GM21360 (cell line): ENCODE results near the gene CA12.

Source experiments
- ATAC-seq: cut with Tn5 transposase; IDR thresholded peaks from one replicate; pipeline ENCODE4 v1.9.1; 2021; ENCODE audit warnings: mild to moderate bottlenecking, moderate library complexity; ENCODE audit not compliant: unreplicated experiment

CA12 gene

GRCh38 chr15:63379492-63380150, 2.0 kb downstream of the CA12 start:
- ATAC-seq = no peak

DNA sequence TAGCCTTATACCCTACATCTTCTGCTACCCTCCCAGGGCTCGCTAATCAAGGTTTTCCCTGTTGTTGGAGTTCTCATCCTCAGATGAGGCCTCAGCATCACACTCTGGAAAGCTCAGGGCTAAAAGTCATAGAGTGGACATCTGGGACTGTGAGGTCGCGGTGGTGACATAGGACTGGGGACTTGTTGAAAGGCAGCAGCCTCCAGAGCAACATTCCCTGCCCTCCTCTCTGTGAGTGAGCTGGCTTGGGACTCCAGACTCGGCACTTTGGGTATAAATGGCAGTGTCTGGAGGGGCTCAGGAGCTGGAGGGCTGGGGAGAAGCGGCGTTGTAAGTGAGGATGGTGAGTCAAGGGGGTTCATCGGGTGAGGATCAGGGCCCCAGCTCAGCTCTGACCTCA, 2.7 kb downstream of the CA12 start:
- ATAC-seq = no peak

DNA sequence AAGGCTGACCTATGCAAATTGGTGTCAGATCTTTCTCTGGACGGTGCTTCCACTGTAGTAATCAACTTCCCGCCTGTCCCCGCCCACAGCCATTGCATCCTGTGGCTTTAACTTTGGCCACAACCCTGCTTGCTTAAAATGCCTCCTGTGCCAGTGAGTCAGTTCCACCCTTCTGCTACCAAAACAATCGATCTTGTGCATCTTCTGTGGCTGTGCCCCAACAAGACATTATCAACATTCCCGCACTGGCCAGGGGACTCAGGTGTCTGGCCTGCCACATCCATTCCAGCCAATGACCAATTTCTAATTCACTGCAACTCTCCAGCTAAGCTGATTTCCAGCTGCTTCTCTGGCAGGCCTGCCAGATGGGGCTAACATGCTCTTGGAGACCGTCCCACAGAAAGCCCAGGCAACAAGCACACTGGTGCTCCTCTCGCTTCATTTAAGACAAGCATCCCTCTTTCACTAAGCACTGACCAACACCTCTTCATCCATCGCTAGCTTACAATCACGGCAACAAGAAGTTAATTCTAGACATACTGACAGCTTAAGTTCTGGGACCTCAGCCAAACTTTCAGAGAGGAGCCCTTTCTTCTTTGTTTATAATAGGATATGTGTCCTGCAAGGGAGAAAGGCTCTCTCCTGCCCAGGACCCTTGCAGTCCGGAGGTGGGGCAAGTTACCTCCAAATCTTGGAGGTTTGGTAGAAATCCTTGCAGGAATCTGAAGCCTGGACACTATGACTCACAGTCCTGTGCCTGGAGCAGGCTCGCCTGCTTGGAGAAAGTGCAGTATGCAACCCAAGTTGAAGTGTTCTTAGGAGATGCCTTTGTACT, 6.7 kb downstream of the CA12 start:
- no peak for ATAC-seq

- ATAC-seq = no peak
Measured at GRCh38 chr15:63373866-63374548, 7.6 kb downstream of the CA12 start.

GRCh38 chr15:63373330-63373729, 8.3 kb downstream of the CA12 start:
- no peak for ATAC-seq

- ATAC-seq = no peak
Measured at GRCh38 chr15:63372753-63373152, 8.9 kb downstream of the CA12 start.

DNA sequence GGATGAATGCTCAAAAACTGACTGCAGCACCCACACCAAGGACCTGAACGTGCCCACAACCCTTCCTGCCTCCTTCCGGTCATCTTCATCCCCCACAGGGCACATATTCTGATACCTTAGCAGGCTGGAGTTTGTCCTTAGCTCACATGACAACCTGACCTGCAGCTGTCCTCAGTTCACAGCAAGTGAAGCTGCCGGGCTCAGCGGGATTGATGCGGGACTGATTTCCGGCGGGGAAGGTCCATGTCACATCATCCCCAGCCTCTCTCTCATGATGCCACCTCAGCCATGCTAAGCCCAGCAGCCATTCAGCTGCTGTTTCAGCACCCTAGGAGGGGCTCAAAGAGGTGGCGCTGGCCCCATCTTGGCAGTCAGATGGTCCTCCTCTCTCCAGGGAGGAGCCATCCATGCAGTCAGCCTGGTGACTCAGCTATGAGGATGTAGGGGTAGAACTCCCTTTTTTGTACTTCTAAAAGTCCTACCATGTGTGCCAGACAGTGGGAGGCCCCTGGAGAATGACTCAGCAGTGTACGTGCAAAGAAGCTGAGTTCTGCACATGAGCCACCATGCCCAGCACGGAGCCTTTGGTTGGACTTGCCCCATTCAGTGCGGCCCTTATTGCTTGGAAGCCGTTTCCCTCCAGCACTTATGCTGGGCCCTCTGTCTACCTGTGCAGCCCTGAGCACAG, 9.5 kb downstream of the CA12 start:
- ATAC-seq = no peak

- ATAC-seq = no peak
Measured at GRCh38 chr15:63371297-63371918, 10.2 kb downstream of the CA12 start.

GRCh38 chr15:63370764-63371163, 10.9 kb downstream of the CA12 start:
- ATAC-seq = no peak

- no peak for ATAC-seq
Measured at GRCh38 chr15:63369781-63370180, 11.9 kb downstream of the CA12 start.

GRCh38 chr15:63369296-63369695, 12.3 kb downstream of the CA12 start:
- ATAC-seq = no peak

GRCh38 chr15:63368503-63368902, 13.1 kb downstream of the CA12 start:
- no peak for ATAC-seq

GRCh38 chr15:63367900-63368299, 13.7 kb downstream of the CA12 start:
- ATAC-seq = no peak

DNA sequence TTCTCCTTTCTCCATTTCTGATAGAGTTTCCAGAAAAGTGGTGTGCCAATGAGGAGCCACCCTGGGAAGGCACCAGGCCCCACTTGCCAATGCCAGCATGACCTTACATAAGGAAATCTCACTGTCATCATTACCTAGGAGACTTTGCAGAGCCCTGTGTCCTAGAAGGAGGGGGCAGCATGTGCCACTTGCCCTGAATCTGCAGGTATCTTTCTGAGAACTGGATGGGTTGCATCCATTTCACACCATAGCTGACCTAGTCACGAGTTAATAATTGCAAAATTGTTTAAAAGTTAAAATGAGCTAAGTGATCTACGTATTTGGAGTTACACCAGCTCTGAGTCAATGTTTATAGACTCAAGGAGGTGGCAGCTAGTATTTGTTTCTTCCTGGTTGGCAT, 14.3 kb downstream of the CA12 start:
- no peak for ATAC-seq

- no peak for ATAC-seq
Measured at GRCh38 chr15:63366451-63366850, 15.2 kb downstream of the CA12 start.

DNA sequence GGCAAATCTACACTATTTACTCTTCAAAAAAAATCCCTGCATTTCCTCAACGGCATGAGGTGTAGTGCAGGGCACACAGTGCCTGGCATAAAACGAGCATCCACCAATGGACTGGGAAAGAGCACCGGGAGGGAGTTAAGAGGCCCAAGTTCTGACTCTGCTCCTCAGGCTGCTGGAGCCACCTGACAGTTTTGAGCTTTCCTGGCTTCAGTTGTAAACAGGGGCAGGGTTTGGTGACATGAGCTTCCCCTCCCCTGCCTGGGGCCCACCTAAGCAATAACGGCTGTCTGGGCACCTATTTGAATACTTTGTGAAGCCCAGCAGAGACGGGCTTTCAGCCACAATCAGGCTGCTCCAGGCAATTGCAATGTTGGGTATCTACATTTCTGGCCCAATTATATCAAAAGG, 16.4 kb downstream of the CA12 start:
- ATAC-seq = no peak

GRCh38 chr15:63364399-63365272, 17.0 kb downstream of the CA12 start:
- no peak for ATAC-seq

DNA sequence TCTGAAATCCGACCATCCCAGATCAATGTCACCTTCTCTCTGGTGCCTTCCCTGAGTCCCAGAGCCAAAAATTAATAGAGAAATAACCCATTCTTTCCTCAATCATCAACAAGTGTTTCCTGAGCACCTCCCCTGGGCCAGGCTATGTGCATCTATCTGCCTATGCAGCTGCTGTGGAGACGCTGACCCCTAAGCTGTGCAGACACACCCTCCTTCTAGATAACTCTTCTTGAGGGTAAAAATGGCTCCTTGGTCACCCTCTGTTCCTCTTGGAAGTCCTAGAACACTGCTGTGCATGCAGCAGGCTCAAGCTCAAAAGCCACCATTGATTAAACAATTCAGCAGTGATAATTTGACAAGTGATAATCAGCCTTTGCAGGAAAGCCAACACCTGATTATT, 18.4 kb downstream of the CA12 start:
- no peak for ATAC-seq

DNA sequence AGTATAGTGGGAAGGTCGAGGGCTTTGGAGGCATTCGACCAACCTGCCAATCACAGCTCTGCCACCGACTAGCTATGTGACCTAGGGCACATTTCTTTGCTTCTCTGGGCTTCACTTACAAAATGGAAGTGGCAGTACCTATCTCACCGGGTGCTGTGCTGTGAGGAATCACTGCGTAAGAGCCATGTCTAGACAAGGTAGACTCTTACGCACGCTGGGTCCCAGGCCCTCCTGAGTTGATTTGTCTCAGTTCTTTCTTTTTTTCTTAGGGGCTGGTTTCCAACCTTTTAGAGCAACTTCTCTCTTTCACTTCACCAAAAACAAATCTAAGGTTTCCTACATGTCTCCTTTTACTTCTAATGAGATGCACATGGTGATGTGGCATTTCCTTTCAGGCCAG, 18.8 kb downstream of the CA12 start:
- ATAC-seq = no peak

DNA sequence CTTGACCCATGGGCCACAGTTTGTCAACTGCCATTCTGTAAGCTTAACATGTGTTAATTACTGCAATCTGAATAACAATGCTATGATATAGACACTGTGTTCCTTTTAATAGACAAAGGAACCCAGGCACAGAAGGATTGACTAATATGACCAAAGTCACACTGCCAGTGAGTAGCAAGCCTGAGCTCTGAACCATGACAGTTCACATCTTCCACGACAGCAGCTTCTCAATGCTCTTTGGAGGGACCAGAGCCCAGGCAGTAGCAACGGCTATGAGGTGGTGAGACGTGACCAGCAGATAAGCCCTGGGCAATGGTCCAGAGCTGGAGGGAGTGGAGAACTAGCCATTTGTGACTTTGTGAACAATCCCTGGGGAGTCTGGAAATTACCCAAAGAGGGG, 19.4 kb downstream of the CA12 start:
- ATAC-seq = no peak
